Activated T-helper 17 cell treated with anti-CD3 and anti-CD28 coated beads, Interleukin-2, amount 50 U/mL, for 72 hours (primary cell): ENCODE results near the gene DMRT3. TPM values are rescaled to one million over a fixed set of nuclear protein-coding genes. Genes with fewer than 3 reads are reported as not detected.

Experiments used
- ATAC-seq: fragments of 150-1000 bp; cut with Tn5 transposase; replicated peaks from 2 replicates; pipeline ENCODE4 v1.10.0; 2021; ENCODE audit warnings: mild to moderate bottlenecking, moderate library complexity
- H3K27ac Mint-ChIP-seq: one replicate; pipeline ENCODE4 v1.8.0; 2022; ENCODE audit warnings: mixed read lengths
- H3K27me3 Mint-ChIP-seq: one replicate; pipeline ENCODE4 v1.8.0; 2022; ENCODE audit warnings: mixed read lengths
- H3K36me3 Mint-ChIP-seq: one replicate; pipeline ENCODE4 v1.8.0; 2022; ENCODE audit warnings: low read depth, mild to moderate bottlenecking, mixed read lengths
- H3K4me1 Mint-ChIP-seq: one replicate; pipeline ENCODE4 v1.8.0; 2022; ENCODE audit warnings: mixed read lengths
- H3K4me3 Mint-ChIP-seq: one replicate; pipeline ENCODE4 v1.8.0; 2022; ENCODE audit warnings: mild to moderate bottlenecking, mixed read lengths
- H3K9me3 Mint-ChIP-seq: one replicate; pipeline ENCODE4 v1.8.0; 2022; ENCODE audit warnings: mixed read lengths
- total RNA-seq, 2 donors: library from RNA; stranded (reverse); gene quantifications; one replicate each; pipeline ENCODE4 v1.2.3, GENCODE V29; 2022

The DMRT3 gene
- total RNA-seq, 2 donors from 2014 or later = not detected

DNA sequence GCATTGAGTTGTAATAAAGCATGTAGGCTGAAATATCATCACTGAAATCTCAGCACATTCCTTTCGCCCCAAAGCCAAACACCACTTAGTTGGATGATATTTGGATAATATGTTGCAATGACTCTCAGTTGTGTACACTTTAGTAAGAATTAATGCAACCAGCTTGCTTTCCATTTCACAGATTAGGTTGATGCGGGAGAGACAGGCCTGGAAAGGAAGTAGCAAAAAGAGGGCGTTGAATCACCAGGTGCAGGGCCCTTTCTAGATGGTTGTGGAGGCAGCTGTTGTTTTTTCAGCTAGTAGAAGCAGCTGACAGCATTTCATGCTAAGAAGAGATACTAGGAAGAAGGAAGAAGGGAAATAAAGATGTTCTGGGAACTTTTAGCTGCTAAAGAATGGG lies 30.9 kb downstream of the DMRT3 start:
- H3K9me3 Mint-ChIP-seq = no peaks in the 10 kb centered on the region
- no peaks in the 10 kb centered on the region for H3K4me1 Mint-ChIP-seq
- H3K36me3 Mint-ChIP-seq = no peaks in the 10 kb centered on the region
- no peak overlapping the region for H3K27ac Mint-ChIP-seq
- H3K27me3 Mint-ChIP-seq = peaks cover 14% of the 10 kb centered on the region
- ATAC-seq = no peak
- no peak overlapping the region for H3K4me3 Mint-ChIP-seq

DNA sequence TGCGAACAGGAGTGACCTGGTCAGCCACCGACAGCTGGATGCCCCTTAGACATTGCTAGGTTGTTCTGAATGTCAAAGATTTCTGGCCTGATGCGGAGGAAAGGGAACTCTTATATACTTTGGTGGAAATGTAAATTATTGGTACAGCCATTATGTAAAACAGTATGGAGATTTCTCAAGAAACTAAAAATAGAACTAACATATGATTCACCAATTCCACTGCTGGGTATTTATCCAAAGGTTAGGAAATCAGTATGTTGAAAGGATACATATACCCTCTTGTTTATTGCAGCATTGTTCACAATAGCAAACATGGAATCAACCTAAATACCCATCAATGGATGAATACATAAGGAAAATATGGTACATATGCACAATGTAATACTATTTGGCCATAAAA lies 31.8 kb downstream of the DMRT3 start:
- Mint-ChIP-seq H3K4me3 (no peak overlapping the region), H3K36me3 (no peaks in the 10 kb centered on the region), H3K9me3 (no peaks in the 10 kb centered on the region), H3K27ac (no peak overlapping the region), H3K4me1 (no peaks in the 10 kb centered on the region), H3K27me3 (peaks cover 19% of the 10 kb centered on the region)
- no peak for ATAC-seq

DNA sequence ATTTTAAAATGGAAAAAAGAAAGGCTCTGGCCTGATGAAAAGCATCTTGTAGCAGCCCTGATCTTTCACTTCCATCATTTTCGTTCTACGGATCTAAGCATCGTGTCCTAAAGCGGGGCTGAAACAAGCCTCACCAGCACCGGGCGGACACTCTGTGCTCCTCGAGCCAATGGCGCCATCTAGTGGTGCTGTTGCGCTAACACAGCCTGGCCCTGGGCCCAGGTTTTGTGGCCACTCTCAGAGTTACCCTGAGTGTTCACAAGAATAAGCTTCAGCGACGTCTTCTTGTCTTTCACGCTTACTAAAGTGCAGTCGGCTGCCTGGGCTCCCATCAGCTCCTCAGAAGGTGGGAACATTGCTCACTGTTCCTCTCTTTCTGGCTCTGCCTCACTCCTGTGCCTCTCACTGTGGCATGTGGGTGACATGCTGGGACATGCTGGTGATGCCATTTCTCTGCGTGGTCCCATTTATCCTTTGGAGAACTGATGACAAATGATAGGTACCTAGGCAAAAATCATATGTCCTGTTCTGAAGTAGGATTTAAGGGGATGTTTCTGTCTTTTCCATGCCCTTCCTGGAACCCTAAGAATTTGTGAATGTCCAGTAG lies 32.7 kb downstream of the DMRT3 start:
- no peak overlapping the region for H3K4me3 Mint-ChIP-seq
- H3K27me3 Mint-ChIP-seq = peaks cover 19% of the 10 kb centered on the region
- no peak overlapping the region for H3K27ac Mint-ChIP-seq
- H3K9me3 Mint-ChIP-seq = no peaks in the 10 kb centered on the region
- peak; percentile 96 for ATAC-seq
- H3K4me1 Mint-ChIP-seq = no peaks in the 10 kb centered on the region
- no peaks in the 10 kb centered on the region for H3K36me3 Mint-ChIP-seq

DNA sequence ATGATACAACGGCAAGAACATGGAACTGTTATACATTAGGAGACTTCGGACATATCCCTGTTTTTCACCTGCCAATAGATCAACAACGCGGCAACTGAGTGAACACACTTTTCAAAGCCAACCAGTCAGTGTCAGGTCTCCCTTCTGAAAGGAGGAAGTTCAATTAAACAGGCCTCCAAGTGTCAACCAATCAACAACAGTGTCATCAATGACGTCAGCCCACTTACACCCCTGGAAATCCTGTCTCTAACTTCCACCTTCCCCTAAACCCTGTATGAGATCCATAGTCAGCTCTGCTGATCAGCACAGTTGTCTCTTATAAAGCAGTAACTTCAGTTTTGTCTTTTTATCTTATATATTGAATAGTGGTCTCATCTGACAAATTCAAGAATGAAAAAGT lies 36.6 kb downstream of the DMRT3 start:
- no peak overlapping the region for H3K4me3 Mint-ChIP-seq
- peaks cover 12% of the 10 kb centered on the region for H3K27me3 Mint-ChIP-seq
- H3K9me3 Mint-ChIP-seq = no peaks in the 10 kb centered on the region
- no peak overlapping the region for H3K27ac Mint-ChIP-seq
- no peak for ATAC-seq
- no peaks in the 10 kb centered on the region for H3K4me1 Mint-ChIP-seq
- no peaks in the 10 kb centered on the region for H3K36me3 Mint-ChIP-seq

DNA sequence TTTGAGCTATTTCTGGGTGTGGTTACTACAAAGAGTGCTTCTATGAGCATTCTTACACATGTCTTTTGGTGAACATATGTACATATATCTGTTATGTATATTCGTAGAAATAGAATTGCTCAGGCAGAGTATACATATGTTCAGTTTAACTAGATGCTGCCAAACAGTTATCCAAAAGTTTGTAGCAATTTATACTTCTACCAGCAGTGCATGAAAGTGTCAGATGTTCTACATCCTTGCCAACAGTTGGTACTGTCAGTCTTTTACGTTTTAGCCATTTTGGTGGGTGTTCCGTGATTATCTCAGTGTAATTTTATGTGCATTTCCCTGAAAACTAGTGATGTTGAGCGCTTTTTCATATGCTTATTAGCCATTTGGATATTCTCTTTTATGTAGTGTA lies 37.8 kb downstream of the DMRT3 start:
- Mint-ChIP-seq H3K4me3 (no peak overlapping the region), H3K27me3 (peaks cover 16% of the 10 kb centered on the region), H3K9me3 (no peaks in the 10 kb centered on the region), H3K36me3 (no peaks in the 10 kb centered on the region), H3K27ac (no peak overlapping the region), H3K4me1 (no peaks in the 10 kb centered on the region)
- no peak for ATAC-seq

DNA sequence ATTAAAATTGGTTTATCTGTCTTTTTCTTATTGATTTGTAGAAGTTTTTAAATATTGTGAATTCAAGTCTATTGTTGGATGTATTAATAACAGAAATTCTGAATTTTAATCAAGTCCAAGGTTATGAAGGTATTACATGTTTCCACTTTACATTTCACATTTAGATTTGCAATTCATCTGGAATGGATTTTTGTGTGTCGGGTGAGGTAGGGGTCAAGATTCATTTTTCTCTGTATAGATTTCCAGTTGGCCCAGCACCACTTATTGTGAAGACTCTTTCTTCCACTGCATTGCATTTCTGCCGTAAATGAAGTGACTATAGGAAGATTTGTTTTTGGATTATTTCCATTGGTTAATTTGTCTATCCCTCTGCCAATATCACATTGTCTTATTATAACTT lies 38.2 kb downstream of the DMRT3 start:
- ATAC-seq = no peak
- Mint-ChIP-seq H3K27me3 (peaks cover 18% of the 10 kb centered on the region), H3K9me3 (no peaks in the 10 kb centered on the region), H3K4me1 (no peaks in the 10 kb centered on the region), H3K27ac (no peak overlapping the region), H3K4me3 (no peak overlapping the region), H3K36me3 (no peaks in the 10 kb centered on the region)

DNA sequence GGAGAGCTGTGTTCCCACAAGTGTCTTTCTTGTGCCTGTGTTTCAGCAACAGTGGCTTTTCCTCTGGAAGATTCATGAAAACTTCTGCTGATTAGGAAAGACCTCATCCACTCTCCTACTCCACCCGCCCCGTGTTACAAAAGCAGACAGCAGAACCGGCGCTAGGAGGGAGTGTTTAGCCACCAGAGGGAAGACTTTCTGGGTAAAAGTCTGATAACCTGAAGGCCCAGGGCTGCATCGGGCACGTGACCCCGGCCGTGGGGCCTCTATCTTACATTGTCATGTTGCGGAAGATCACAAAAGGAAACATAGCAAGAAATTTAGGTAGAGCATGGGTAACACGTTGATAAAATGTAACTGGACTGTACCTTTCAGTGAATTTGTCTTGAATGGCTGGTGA lies 41.7 kb downstream of the DMRT3 start:
- Mint-ChIP-seq H3K4me3 (no peak overlapping the region), H3K27me3 (peaks cover 26% of the 10 kb centered on the region), H3K4me1 (no peaks in the 10 kb centered on the region), H3K36me3 (no peaks in the 10 kb centered on the region), H3K9me3 (no peaks in the 10 kb centered on the region), H3K27ac (no peak overlapping the region)
- ATAC-seq = no peak

DNA sequence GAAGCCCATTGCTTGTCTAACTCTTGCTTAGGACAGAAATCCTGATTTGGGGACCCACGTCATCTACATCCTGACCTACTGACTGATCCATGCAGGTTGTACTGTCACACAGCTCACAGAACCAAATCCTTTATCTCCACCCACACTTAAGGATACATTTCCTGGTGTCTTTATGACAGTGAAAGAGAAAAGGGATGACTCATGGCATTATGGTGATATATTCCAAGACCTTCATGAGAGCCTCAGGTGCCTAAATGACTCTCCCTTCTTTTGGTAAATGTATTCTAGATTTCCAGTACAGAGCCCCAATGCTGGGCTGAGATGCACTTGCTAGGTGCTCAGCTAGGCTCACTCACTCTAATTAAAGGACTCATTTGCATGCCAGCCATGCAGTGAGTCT lies 47.7 kb downstream of the DMRT3 start:
- Mint-ChIP-seq H3K4me3 (no peak overlapping the region), H3K27ac (no peak overlapping the region), H3K27me3 (peaks cover 33% of the 10 kb centered on the region), H3K9me3 (no peaks in the 10 kb centered on the region), H3K36me3 (no peaks in the 10 kb centered on the region), H3K4me1 (no peaks in the 10 kb centered on the region)
- peak; percentile 26 for ATAC-seq

DNA sequence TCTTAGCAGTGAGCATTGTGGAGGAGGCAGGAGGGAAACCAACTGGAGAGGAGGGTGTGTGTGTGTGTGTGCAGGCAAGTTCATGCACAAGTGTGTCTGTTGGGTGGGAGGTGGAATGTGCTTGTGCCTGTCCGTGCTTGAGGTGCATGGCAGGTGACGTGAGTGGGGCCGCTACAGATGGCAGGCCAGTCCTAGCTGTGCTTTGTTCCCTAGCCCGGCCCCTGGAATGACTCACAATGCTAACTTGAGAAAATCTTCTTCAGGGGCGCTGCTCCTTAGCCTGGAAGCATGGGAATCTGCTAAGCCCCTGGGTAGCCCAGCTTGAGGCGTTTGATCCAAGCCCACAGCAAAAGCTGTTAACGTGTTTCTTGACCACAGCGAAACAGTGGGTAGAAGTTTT lies 48.7 kb downstream of the DMRT3 start:
- Mint-ChIP-seq H3K36me3 (no peaks in the 10 kb centered on the region), H3K4me3 (no peak overlapping the region), H3K27ac (no peak overlapping the region), H3K9me3 (no peaks in the 10 kb centered on the region), H3K4me1 (no peaks in the 10 kb centered on the region), H3K27me3 (peaks cover 33% of the 10 kb centered on the region)
- ATAC-seq = no peak

DNA sequence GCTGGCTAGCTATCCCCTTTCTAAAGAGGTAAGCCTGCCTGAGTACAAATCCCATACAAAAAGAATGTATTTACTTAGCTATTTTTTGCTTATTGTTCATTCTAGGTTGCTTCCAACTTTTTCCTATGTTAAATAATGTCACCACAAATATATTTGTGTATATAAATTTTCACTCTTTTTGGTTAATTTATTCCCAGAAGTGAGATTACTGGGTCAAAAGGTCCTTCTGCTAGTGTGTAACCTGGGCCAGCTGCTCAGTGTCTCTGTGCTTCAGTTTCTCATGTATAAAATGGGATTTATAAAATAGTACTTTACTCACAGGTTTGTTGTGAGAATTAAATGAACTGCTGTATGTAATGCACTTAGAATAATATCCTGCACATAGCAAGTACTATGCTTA lies 49.8 kb downstream of the DMRT3 start:
- H3K36me3 Mint-ChIP-seq = no peaks in the 10 kb centered on the region
- no peaks in the 10 kb centered on the region for H3K4me1 Mint-ChIP-seq
- ATAC-seq = no peak
- H3K9me3 Mint-ChIP-seq = no peaks in the 10 kb centered on the region
- H3K27ac Mint-ChIP-seq = no peak overlapping the region
- no peak overlapping the region for H3K4me3 Mint-ChIP-seq
- H3K27me3 Mint-ChIP-seq = peaks cover 29% of the 10 kb centered on the region

DNA sequence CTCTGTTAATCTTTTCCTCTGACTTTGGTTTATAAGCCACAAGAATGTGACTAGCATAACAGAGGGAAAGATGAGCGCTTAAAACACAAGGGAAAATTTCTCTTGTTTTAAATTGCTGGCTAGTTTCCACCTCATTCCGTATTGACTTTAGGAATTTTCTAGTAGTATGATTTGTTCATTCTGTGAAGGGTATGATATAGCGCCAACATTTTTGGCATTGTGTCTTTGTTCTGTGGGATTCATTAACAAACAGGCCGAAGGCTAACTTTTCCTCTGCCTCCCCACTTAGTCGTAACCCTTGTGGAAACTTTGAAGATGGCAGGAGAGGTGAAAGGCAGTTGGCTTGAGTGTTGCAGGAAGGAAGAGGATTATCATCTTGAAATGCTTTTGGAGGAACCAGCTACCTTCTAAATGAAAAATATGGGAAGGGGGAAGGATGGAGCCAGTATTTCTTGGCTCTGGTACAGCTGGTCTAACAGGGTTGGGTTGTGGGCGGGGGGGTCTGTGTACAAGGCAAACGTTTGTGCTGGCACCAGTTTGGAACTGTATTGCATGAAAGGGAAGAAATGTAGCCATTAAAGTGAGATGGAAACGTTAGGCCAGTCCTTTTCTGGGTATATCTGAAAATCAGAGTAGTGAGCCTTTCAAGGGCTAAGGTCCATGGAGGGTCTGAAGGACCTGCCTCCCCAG lies 52.2 kb downstream of the DMRT3 start:
- Mint-ChIP-seq H3K9me3 (no peaks in the 10 kb centered on the region), H3K36me3 (no peaks in the 10 kb centered on the region), H3K4me3 (no peak overlapping the region), H3K4me1 (no peaks in the 10 kb centered on the region), H3K27me3 (peaks cover 34% of the 10 kb centered on the region), H3K27ac (no peak overlapping the region)
- no peak for ATAC-seq

DNA sequence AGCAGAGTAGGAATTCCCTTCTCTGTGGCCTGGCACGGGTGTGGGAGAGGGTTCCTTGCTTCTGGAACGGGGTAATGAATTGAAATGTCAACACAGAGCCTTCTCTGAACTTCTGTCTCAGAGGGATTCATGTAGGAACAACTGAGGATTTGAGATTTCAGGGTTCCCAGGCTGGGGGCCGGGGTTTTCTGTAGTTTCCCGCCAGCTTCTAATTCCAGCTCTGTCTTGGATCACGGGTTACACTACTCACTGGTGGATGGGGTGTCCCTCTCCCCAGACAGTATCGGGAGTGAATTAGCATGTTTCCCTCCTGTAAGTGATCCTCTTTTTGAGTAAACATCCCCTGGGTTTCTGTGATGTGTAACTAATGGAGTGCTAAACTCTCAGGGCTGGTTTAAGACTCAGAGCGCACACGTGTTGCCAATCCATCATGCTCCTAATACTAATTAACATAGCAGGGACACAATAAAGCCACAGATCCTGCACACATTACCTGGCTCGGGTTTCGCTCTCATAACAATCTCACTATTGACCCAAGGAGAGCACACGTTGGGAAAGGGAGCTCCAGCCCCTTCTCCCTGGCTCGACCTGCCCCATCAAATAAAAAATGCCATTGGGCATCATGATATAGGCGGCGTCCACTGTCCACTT lies 55.6 kb downstream of the DMRT3 start:
- Mint-ChIP-seq H3K4me3 (no peak overlapping the region), H3K4me1 (no peaks in the 10 kb centered on the region), H3K9me3 (no peaks in the 10 kb centered on the region), H3K27me3 (peaks cover 31% of the 10 kb centered on the region), H3K36me3 (no peaks in the 10 kb centered on the region), H3K27ac (no peak overlapping the region)
- ATAC-seq = no peak

DNA sequence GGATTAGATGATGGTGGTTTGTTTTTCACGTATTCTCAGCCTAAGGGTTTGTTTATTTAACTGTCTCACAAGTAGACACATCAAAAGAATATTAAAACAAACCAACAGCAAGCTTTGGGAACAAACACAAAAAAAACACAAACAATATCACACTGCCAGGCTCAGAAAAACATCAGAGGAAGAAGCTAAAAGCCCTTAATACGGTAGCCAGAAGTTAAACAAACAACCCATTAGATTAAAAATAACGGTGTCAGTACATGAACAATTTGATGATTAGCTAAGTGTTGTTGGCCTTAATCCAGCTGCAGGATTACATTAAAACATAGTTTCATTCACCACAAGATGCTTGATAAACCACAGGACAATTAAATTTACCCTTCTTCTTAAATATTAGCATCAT lies 57.8 kb downstream of the DMRT3 start:
- Mint-ChIP-seq H3K4me3 (no peak overlapping the region), H3K27me3 (peaks cover 24% of the 10 kb centered on the region), H3K36me3 (no peaks in the 10 kb centered on the region), H3K27ac (no peak overlapping the region), H3K4me1 (no peaks in the 10 kb centered on the region), H3K9me3 (no peaks in the 10 kb centered on the region)
- ATAC-seq = no peak

DNA sequence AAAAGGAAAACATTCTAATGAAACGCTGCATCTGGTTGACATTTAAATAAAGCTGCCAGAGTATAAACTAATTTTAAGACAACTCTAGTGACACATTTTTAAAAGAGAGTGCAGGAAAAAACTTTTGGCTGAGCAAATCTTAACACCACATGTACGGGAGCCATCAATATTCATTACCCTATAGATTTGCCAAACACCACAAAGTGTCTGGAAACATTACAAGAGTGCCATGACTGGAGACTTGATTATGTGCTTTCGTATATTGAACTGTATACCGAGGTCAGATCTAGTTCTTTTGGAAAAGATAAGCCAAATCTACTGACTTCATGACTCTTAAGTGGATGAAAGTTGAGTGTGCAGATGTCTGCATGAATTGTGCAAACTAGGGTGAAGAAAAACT lies 63.1 kb downstream of the DMRT3 start:
- H3K27me3 Mint-ChIP-seq = peaks cover 38% of the 10 kb centered on the region
- ATAC-seq = no peak
- H3K4me1 Mint-ChIP-seq = no peaks in the 10 kb centered on the region

More for the DNA sequence above, 63.1 kb downstream of the DMRT3 start:
- H3K9me3 Mint-ChIP-seq = no peaks in the 10 kb centered on the region
- H3K4me3 Mint-ChIP-seq = no peak overlapping the region
- no peaks in the 10 kb centered on the region for H3K36me3 Mint-ChIP-seq
- H3K27ac Mint-ChIP-seq = no peak overlapping the region
